Gastroesophageal sphincter (tissue), 4 donors: ENCODE measurements around the gene CEBPB. TPM values are rescaled to one million over a fixed set of nuclear protein-coding genes. Genes with fewer than 3 reads are reported as not detected.
A peak's percentile ranks its signal among the peaks of the same experiment; 100 is the strongest.

ENCODE experiments used
- ATAC-seq: fragments of 150-250 bp; one replicate; pipeline ENCODE4 v1.9.1; 2016; ENCODE audit warnings: mild to moderate bottlenecking, moderate library complexity
- H3K27ac ChIP-seq, 4 donors: fragments of 200-600 bp; sonication (generic) in 3 of 4; 1 replicate in 3 of 4; 2 replicates in 1 of 4; pipeline ENCODE4 v1.5.1; 2016 to 2019
- H3K27me3 ChIP-seq: fragments of 200-600 bp; sonication (generic); one replicate; pipeline ENCODE4 v1.5.1; 2019
- H3K36me3 ChIP-seq, 2 donors: fragments of 200-600 bp; sonication (generic); one replicate each; pipeline ENCODE4 v1.5.1; 2019; ENCODE audit warnings: control low read depth in 1 of 2
- H3K4me1 ChIP-seq, 3 donors: fragments of 200-600 bp; sonication (generic); 1 replicate in 2 of 3; 2 replicates in 1 of 3; pipeline ENCODE4 v1.5.1; 2016 to 2019; ENCODE audit warnings: control low read depth in 2 of 3
- H3K4me3 ChIP-seq, 2 donors: fragments of 200-600 bp; sonication (generic); one replicate each; pipeline ENCODE4 v1.5.1; 2019; ENCODE audit warnings: mild to moderate bottlenecking in 1 of 2, moderate library complexity in 1 of 2
- H3K9me3 ChIP-seq, 3 donors: fragments of 200-600 bp; sonication (generic); one replicate each; pipeline ENCODE4 v1.5.1; 2017 to 2019; ENCODE audit warnings: control low read depth in 2 of 3
- EP300 ChIP-seq: sonication (generic); formaldehyde crosslinking; IDR thresholded peaks from one replicate; pipeline ENCODE4 v1.6.1; 2017; ENCODE audit warnings: antibody characterized with exemption, mild to moderate bottlenecking
- POLR2A ChIP-seq, 2 donors: fragments of 450-650 bp; IDR thresholded peaks; one replicate each; pipeline ENCODE4 v1.6.1; 2017; ENCODE audit warnings: antibody characterized with exemption in 2 of 2, mild to moderate bottlenecking in 2 of 2, moderate library complexity in 1 of 2
- POLR2AphosphoS5 ChIP-seq: sonication (generic); formaldehyde crosslinking; IDR thresholded peaks from one replicate; pipeline ENCODE4 v1.6.1; 2017; ENCODE audit warnings: antibody characterized with exemption
- WGBS, 2 donors: methylation state at CpG; one replicate each; pipeline ENCODE4 v1.1.5; 2018; ENCODE audit warnings: low coverage in 1 of 2; 5-methylcytosine and 5-hydroxymethylcytosine counted together
- total RNA-seq, 4 donors: library from RNA; depleted of rRNA; stranded (reverse); fragments of >200 nt; gene quantifications; one replicate each; pipeline ENCODE4 v1.1.0, GENCODE V29; 2016
- TF ChIP-seq, protein P1 (sequence below), 4 experiments: fragments of 200-600 bp in 2 of 4; fragments of 450-650 bp in 2 of 4; sonication (generic) in 1 of 4; IDR thresholded peaks; one replicate each; pipeline ENCODE4 v1.5.1; 2017 to 2019; ENCODE audit warnings: antibody characterized with exemption in 4 of 4, mild to moderate bottlenecking in 2 of 4, moderate library complexity in 2 of 4

The CEBPB gene
- total RNA-seq, 4 donors from 2014 or later: 85.2 to 125 (median 108) TPM

DNA sequence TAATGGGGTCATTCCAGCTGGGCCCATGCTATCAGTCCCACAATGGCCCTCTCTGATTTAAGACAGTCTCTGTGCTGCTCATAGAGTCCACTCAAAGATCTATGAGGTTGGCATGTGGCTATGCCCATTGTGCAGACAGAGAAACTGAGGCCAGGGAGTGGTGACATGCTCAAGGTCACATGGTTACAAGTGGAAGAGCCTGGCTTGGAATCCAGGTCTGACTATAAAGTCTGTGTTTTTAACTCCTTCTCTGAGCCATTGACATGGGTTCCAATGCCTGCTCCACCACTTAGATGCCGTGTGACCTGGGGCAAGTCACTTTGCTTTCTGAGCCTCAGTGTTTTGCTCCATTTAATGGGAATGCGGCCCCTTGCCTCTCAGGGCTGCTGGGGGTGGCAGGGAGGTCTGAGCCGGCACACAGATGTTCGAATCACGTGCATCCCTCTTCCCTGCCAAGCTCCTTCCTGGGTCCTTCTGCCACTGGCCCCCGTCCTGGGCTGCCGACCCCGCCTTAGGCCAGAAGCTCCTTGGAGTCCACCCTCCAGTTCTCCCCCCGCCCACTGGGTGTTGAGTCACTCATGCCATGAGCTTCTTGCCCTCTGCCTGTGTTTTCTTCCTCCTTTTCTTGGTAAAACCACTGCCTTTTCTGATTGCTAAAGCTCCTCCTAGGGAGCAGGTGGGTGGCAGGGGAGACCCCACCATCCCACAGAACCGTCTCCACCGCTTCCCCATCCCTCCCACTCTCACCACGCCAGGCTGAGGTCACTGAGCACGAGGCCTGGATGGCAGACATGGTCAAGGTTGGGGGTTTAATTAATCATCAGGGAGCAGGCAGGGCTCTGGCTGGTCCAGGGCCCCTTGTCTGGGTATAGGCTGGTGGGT, 35.7 kb downstream of the CEBPB start:
- Histone ChIP-seq H3K36me3 (no peaks in the 10 kb centered on the region), H3K4me1 (peaks cover 0 to 45% (median 18%) of the 10 kb centered on the region in 3 donors), H3K27ac (peak overlapping the region in 3 of 4 donors; percentile 81 to 91 (median 89)), H3K4me3 (no peak overlapping the region), H3K27me3 (no peaks in the 10 kb centered on the region), H3K9me3 (peaks cover 0 to 4% (median 0%) of the 10 kb centered on the region in 3 donors)
- WGBS, 2 donors: 53 to 64% methylated on average over 4 to 7 of the region's 13 CpGs
- TF ChIP-seq, protein P1, sequence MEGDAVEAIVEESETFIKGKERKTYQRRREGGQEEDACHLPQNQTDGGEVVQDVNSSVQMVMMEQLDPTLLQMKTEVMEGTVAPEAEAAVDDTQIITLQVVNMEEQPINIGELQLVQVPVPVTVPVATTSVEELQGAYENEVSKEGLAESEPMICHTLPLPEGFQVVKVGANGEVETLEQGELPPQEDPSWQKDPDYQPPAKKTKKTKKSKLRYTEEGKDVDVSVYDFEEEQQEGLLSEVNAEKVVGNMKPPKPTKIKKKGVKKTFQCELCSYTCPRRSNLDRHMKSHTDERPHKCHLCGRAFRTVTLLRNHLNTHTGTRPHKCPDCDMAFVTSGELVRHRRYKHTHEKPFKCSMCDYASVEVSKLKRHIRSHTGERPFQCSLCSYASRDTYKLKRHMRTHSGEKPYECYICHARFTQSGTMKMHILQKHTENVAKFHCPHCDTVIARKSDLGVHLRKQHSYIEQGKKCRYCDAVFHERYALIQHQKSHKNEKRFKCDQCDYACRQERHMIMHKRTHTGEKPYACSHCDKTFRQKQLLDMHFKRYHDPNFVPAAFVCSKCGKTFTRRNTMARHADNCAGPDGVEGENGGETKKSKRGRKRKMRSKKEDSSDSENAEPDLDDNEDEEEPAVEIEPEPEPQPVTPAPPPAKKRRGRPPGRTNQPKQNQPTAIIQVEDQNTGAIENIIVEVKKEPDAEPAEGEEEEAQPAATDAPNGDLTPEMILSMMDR (IDR thresholded peaks at IDR 0.05): no peak
- TF ChIP-seq POLR2A (IDR thresholded peaks at IDR 0.05) (no peak), POLR2AphosphoS5 (no peak), EP300 (no peak)
- no peak for ATAC-seq

DNA sequence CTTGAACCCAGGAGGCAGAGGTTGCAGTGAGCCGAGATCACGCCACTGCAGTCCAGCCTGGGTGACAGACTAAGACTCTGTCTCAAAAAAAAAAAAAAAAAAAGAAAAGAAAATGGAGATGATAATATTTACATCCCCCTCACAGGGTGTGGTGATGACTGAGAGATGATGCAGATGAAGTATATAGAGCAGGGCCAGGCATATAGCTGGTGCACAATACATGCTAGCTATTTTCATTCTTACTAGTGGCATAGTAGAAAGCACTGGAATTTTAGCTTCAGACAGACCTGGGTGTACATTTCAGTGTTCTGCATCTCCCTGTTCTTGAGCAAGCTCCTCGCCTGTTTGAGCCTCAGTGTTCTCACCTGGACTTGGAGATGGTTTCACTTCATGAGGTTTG, 36.9 kb downstream of the CEBPB start:
- TF ChIP-seq, protein P1 (IDR thresholded peaks at IDR 0.05): no peak
- no peak for TF ChIP-seq POLR2AphosphoS5
- TF ChIP-seq POLR2A (IDR thresholded peaks at IDR 0.05): no peak
- no peak for TF ChIP-seq EP300
- WGBS, 2 donors: 83 to 90% methylated on average over 1 to 2 of the region's 3 CpGs
- H3K36me3 ChIP-seq: no peaks in the 10 kb centered on the region

DNA sequence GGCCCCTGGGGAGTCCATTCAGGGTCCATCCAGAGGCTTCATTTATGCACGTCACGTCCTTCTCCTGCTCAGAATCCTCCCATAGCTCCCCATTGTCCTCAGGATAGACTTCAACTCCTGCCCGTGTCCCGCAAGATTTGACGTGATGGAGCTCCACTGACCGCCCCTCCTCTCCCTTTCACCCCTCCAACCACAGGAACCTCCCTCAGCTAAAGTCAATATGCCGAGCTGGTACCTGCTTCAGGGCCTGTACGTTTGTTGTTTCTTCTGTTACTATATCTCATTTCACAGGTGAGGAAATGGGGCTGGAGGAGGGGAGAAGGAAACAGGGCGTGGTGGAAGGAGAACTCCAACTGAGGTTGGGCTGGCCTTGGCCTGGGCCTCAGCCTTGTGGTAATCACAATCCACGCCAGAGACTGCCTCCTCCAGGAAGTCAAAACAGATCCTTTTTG, 38.6 kb downstream of the CEBPB start:
- no peak overlapping the region for H3K4me3 ChIP-seq
- peaks cover 0 to 1% (median 0%) of the 10 kb centered on the region in 3 donors for H3K9me3 ChIP-seq
- H3K27me3 ChIP-seq: no peaks in the 10 kb centered on the region
- peaks cover 0 to 30% (median 17%) of the 10 kb centered on the region in 3 donors for H3K4me1 ChIP-seq
- WGBS, 2 donors: 89 to 100% methylated on average over 1 to 7 of the region's 10 CpGs
- no peaks in the 10 kb centered on the region for H3K36me3 ChIP-seq
- TF ChIP-seq, protein P1 (IDR thresholded peaks at IDR 0.05): no peak
- TF ChIP-seq POLR2AphosphoS5: no peak
- no peak for TF ChIP-seq POLR2A (IDR thresholded peaks at IDR 0.05)
- no peak for TF ChIP-seq EP300
- no peak overlapping the region for H3K27ac ChIP-seq
- no peak for ATAC-seq

More for the DNA sequence above, 36.9 kb downstream of the CEBPB start:
- H3K9me3 ChIP-seq: peaks cover 0 to 4% (median 0%) of the 10 kb centered on the region in 3 donors
- H3K4me3 ChIP-seq: no peak overlapping the region
- H3K27ac ChIP-seq: no peak overlapping the region
- no peaks in the 10 kb centered on the region for H3K27me3 ChIP-seq
- ATAC-seq: no peak
- H3K4me1 ChIP-seq: peaks cover 0 to 45% (median 18%) of the 10 kb centered on the region in 3 donors

DNA sequence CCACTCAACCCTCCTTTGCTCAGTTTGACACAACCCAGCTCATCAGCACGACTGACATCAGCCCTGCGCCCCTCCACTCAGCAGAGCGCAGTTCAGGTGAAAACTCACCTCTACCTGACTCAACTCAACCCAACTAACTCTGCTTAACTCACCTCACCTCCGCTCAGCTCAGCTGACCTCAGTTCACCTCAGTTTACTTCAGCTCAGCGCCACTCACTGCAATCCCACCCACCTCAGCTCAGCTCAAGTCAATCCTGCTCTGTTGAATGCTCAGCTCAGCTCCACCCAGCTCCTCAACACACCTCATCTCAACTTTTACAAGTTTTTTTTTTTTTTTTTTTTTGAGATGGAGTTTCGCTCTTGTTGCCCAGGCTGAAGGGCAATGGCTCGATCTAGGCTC, 39.6 kb downstream of the CEBPB start:
- no peak overlapping the region for H3K27ac ChIP-seq
- peaks cover 0 to 20% (median 14%) of the 10 kb centered on the region in 3 donors for H3K4me1 ChIP-seq
- no peak for ATAC-seq
- H3K27me3 ChIP-seq: no peaks in the 10 kb centered on the region
- TF ChIP-seq, protein P1 (IDR thresholded peaks at IDR 0.05): no peak
- no peak for TF ChIP-seq EP300
- no peak for TF ChIP-seq POLR2AphosphoS5
- TF ChIP-seq POLR2A (IDR thresholded peaks at IDR 0.05): no peak
- no peaks in the 10 kb centered on the region for H3K9me3 ChIP-seq
- WGBS, 2 donors: 87 to 89% methylated on average over 4 to 6 of the region's 7 CpGs
- H3K4me3 ChIP-seq: no peak overlapping the region
- no peaks in the 10 kb centered on the region for H3K36me3 ChIP-seq
